Measurements from ENCODE around the gene KRTAP1-4.
"Not testable (repeated sequence)": the region's sequence is repeated elsewhere in the genome, so short reads cannot be mapped to it uniquely, and the experiment has no call there.

Gene KRTAP1-4, protein sequence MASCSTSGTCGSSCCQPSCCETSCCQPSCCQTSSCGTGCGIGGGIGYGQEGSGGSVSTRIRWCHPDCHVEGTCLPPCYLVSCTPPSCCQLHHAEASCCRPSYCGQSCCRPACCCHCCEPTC

DNA sequence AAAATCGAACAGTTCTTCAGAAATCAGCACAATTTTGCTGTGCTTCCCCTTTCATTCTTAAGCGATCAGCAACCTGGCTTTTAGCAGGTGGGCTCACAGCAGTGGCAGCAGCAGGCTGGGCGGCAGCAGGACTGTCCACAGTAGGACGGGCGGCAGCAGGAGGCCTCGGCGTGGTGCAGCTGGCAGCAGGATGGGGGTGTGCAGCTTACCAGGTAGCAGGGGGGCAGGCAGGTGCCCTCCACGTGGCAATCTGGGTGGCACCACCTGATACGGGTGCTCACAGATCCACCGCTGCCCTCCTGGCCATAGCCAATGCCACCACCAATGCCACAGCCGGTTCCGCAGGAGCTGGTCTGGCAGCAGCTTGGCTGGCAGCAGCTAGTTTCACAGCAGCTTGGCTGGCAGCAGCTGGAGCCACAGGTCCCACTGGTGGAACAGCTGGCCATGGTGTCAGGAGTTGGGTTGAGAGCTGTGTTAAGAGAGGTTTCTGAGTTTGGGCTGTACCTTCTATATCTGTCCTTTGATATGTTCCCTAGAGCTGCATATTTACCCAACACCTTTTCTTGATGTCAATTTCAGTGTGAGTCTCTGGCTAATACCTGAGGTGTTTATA, at the start of gene KRTAP1-4:
KRTAP1-4 (minus strand) TSS at position 563 of the 613 bp plus-strand sequence; CDS start at position 446, 117 bp downstream.
- DNase-seq = no peak

DNA sequence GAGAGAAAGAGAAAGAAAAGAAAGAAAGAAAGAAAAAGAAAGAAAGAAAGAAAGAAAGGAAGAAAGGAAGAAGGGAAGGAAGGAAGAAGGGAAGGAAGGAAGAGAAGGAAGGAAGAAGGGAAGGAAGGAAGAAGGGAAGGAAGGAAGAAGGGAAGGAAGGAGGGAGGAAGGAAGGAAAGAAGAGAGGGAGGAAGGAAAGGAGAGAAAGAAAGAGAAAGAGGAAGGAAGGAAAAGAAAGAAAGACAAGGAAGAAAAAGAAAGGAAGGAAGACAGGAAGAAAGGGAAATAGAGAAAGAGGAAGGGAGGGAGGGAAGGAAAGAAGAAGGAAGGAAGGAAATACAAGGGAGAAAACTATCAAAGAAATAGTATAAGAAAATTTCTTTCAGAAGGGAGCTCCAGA, 46.8 kb upstream of the KRTAP1-4 start:
- DNase-seq = no peak

DNA sequence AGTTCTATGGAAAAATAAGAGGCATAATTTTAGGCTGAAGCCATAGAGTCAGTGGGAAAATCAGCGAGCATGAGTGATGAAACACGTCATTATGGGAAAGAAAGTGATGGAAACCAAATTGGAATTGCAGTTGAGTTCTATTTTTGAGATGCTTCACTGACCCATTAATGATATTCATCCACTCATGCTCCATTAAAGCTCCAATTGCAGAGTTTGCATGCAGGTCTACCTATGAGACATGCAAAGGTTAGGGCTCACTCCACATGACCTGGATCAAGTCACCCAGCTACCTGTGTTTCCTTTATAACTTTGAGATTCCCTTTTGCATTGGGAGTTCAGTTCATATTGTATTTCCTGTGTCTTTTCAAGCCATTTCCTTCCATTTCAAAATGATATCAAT, 43.7 kb upstream of the KRTAP1-4 start:
- DNase-seq = no peak

DNA sequence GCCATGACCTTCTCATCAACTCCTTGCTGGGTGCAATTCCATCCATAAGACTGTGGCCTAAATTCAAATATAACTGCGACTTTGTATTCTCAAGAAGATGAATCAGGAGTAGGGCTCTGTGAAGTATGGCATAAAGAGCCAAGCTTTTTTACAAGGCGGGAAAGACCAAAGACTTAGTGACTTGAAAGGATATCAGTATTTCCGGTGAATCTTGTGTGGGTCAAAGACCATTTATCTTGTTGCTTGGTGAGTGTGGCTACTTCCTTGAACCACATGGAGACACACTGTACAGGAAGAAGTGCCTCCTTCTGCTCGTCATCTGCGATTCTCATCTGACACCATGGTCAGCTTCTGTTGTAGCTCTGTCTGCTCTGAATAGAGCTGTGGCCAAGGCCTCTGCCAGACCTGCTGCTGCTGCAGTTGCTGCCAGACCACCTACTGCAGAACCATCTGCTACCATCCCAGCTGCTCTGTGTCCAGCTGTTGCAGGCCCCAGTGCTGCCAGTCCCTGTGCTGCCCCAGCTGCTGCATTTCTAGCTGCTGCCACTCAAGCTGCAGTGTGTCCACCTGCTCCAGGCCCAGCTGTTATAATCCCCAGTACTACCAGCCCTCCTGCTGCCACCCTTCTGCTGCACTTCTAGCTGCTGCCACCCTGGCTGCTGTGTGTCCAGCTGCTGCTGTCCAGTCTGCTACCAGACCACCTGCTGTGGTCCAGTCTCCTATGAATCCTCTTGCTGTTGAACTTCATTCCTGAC, 41.8 kb upstream of the KRTAP1-4 start:
- no peak for DNase-seq

- no peak for DNase-seq
Measured at GRCh38 chr17:41069031-41069430, 39.0 kb upstream of the KRTAP1-4 start.

DNA sequence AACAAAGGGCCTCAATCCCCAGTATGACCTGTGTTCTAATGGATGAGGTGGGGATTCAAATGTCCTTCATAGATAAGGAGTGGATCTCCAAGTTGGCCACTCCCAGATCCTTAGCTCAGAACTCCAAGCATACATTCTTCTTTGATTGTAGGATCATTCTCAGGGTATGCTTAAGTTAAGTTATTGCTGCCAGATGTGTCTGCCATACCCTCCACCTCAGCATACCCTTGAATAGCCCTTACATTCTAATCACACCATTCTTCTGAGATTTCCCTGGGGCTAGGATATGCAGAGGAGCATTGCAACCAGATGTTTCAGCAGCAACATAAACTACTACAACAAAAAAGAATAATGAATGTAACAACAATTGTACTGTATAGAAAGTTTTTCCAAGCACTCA, 37.3 kb upstream of the KRTAP1-4 start:
- DNase-seq = peak; percentile 81

- peak; percentile 92 for DNase-seq
Measured at GRCh38 chr17:41065829-41066624, 36.0 kb upstream of the KRTAP1-4 start, which contains the start of gene KRTAP2-4. Gene KRTAP2-4 (minus strand): TSS chr17:41065879. CDS start chr17:41065845, 34 bp downstream.

GRCh38 chr17:41065016-41065689, 35.2 kb upstream of the KRTAP1-4 start:
- DNase-seq = not testable (repeated sequence)

DNA sequence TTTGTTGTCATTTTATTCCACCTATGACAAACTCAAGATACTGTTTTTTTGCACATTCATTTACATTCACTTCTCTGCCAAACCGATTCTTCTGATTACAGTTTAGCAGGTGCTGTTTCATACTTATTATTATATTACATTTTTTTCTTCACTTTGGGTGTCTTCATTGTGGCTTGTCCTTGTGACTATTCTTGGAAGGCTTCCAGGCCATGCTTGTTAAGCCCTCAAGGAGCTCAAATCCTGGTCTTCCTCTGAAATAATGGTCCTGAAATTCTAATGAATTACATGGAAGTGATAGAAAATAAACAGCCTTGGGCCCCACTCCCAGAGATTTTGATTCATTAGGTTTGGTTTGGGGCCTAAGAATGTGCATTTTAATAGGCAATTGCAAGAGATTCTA, 34.3 kb upstream of the KRTAP1-4 start:
- DNase-seq = no peak

DNA sequence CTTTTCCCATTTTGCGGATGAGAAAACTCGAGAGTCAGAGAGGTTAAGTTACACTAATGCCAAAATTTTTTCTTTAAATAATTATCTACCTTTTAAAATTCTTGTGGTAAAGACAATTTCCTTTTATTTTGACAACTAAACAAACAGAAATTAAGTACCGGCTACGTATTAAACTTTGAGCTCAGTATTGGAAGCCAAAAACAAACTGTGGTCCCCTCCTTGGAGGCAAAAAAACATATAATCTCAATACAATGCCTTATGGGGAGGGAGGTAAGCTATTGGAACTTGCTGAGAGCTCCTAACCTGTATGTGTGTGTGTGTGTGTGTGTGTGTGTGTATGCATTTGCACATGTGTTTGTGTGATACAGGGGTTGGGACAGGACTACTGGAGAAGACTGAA, 33.5 kb upstream of the KRTAP1-4 start:
- no peak for DNase-seq

DNA sequence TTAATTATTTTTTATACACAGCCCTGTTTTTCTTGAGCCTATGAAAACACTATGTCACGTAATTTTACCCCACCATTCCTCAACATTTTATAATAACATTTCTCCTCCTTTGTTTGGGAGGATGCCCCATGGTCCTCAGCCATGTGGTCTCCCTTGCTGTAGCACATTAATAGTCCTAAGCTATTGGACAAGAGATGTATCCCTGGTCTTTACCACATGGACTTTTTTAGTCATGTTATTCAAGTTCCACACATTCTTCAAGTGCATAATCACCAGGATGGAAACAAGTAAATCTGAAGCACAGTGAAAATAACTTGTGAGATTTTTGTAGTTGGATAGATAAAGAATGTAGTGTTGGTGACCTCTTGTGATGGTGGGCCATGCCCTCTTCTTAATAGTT, 32.0 kb upstream of the KRTAP1-4 start:
- peak; percentile 98 for DNase-seq

DNA sequence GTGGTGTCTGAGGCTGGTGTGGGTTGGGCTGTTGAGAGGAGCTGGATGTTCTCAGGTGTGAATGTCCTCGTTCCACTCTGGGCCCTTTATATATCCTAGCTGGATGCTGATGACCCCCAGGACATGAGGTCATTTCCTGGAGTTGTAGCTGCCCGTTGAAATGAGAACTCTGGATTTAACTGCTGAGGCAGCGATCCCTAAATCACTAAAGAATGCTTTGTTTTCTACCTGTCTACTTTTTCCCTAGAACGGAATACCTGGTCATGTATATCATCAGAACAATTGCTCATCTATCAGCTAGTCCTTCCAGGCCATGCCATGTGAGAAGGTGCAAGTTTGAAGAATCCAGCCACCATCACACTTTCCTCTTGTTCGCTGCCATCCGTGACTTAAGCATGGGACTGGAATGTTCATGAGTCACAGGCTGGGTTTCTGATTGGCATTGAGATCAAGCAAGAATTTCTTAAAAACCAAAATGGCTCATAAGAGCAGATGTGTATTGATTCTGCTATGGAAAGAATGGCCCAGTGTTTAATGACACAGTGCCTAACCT, 30.1 kb upstream of the KRTAP1-4 start, which contains the start of gene KRTAP2-3:
KRTAP2-3 (minus strand) TSS at position 63 of the 553 bp plus-strand sequence. CDS start 64 bp downstream, outside the sequence.
- peak; percentile 97 for DNase-seq

GRCh38 chr17:41059276-41060051, 29.5 kb upstream of the KRTAP1-4 start:
- peak; percentile 93 for DNase-seq

- no peak for DNase-seq
Measured at GRCh38 chr17:41058741-41059140, 28.7 kb upstream of the KRTAP1-4 start.

DNA sequence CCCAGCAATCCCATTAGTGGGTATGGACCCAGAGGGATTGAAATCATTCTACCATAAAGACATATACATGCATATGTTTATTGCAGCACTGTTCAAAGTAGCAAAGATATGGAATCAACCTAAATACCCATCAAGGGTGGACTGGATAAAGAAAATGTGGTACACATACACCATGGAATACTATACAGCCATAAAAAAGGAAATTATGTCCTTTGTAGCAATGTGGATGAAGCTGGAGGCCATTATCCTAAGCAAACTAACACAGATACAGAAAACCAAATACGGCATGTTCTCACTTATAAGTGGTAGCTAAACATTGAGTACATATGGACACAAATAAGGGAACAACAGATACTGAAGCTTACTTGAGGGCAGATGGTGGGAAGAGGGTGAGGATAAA, 27.6 kb upstream of the KRTAP1-4 start:
- no peak for DNase-seq

DNA sequence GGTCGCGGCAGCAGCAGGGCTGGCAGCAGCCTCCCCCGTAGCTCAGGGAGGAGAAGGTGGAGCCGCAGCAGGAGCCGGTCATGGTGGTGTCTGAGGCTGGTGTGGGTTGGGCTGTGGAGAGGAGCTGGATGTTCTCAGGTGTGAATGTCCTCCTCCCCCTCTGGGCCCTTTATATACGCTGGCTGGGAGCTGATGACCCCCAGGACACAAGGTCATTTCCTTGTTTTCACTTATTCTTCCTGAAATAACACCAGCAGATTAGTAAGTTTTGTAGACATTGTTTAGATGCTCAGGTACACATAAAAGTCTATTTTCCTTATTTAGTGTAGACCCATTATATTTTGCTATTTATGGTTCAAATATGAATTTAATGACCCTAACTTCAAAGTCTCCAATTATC, 25.1 kb upstream of the KRTAP1-4 start, which contains the start of gene KRTAP2-2:
KRTAP2-2 (minus strand) TSS at position 101 of the 400 bp plus-strand sequence; CDS start at position 82, 19 bp downstream.
- DNase-seq = not testable (repeated sequence)

- DNase-seq = not testable (repeated sequence)
Measured at GRCh38 chr17:41054556-41054955, 24.6 kb upstream of the KRTAP1-4 start.

- no peak for DNase-seq
Measured at GRCh38 chr17:41054025-41054424, 24.0 kb upstream of the KRTAP1-4 start.

DNA sequence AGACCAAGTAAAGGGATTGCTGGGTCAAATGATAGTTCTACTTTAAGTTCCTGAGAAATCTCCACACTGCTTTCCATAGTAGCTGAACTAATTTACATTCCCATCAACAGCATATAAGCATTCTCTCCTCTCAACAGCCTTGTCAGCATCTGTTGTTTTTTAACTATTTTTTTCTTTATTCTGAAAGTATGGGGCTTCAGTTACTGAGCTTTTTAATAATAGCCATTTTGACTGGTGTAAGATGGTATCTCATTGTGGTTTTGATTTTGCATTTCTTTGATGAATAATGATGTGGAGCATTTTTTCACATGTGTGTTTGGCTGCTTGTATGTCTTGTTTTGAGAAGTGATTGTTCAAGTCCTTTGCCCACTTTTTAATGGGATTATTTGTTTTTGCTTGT, 22.6 kb upstream of the KRTAP1-4 start:
- DNase-seq = peak; percentile 54

GRCh38 chr17:41049110-41049509, 19.1 kb upstream of the KRTAP1-4 start:
- peak; percentile 47 for DNase-seq

GRCh38 chr17:41048441-41048840, 18.4 kb upstream of the KRTAP1-4 start:
- DNase-seq = peak; percentile 72

Data from fibroblast of upper back skin (primary cell).